ENCODE measurements around the gene MOCS2.

DNA sequence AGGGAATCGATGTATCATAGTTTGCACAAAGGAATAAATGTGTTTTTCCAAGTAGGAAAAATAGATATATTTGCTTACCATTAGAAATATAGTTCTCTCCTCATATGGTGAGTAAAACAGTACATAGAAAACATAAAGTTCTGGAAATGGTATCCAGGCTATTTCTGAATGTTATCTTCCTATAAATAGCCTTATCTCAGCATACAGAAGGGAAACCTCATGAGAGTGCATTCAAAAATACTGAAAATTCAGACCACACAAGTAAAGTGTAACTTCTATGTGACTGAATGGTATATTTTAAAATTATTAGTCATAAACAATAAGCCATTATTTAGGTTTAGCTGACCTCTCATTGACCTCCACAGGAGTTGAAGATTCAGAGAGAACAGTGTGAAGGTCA, 43.5 kb downstream of the MOCS2 start:
- TF ChIP-seq SUZ12 (IDR thresholded peaks at IDR 0.05; ENCODE audit: low read length) (no peak), TAF1 (IDR thresholded peaks at IDR 0.05; ENCODE audit: low read depth, low read length) (no peak), CBX5 (IDR thresholded peaks at IDR 0.05; ENCODE audit: low read depth, low read length) (no peak), CREB1 (IDR thresholded peaks at IDR 0.05) (no peak), EZH2 (IDR thresholded peaks at IDR 0.05; ENCODE audit: low read depth, low read length, severe bottlenecking) (no peak), HDAC2 (IDR thresholded peaks at IDR 0.05; ENCODE audit: borderline replicate concordance in 1 of 2, low read depth in 2 of 2, low read length in 2 of 2) (no peak), JUN (IDR thresholded peaks at IDR 0.05; ENCODE audit: low read depth, low read length) (no peak)
- TF ChIP-seq, protein P1, sequence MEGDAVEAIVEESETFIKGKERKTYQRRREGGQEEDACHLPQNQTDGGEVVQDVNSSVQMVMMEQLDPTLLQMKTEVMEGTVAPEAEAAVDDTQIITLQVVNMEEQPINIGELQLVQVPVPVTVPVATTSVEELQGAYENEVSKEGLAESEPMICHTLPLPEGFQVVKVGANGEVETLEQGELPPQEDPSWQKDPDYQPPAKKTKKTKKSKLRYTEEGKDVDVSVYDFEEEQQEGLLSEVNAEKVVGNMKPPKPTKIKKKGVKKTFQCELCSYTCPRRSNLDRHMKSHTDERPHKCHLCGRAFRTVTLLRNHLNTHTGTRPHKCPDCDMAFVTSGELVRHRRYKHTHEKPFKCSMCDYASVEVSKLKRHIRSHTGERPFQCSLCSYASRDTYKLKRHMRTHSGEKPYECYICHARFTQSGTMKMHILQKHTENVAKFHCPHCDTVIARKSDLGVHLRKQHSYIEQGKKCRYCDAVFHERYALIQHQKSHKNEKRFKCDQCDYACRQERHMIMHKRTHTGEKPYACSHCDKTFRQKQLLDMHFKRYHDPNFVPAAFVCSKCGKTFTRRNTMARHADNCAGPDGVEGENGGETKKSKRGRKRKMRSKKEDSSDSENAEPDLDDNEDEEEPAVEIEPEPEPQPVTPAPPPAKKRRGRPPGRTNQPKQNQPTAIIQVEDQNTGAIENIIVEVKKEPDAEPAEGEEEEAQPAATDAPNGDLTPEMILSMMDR (IDR thresholded peaks at IDR 0.05; ENCODE audit: control extremely low read depth in 1 of 3, insufficient read depth in 1 of 3, low read depth in 1 of 3, low read length in 3 of 3) = no peak
- TF ChIP-seq, protein P2, sequence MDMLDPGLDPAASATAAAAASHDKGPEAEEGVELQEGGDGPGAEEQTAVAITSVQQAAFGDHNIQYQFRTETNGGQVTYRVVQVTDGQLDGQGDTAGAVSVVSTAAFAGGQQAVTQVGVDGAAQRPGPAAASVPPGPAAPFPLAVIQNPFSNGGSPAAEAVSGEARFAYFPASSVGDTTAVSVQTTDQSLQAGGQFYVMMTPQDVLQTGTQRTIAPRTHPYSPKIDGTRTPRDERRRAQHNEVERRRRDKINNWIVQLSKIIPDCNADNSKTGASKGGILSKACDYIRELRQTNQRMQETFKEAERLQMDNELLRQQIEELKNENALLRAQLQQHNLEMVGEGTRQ (IDR thresholded peaks at IDR 0.05; ENCODE audit: low read length) = no peak
